Activated naive CD4-positive, alpha-beta T cell treated with anti-CD3 and anti-CD28 coated beads, Interleukin-2, amount 10 ng/mL, durations not matched to agents 5 hours and 36 hours (primary cell): Measurements from ENCODE around the gene EDNRA. TPM values are rescaled to one million over a fixed set of nuclear protein-coding genes. Genes with fewer than 3 reads are reported as not detected.

Experiments used
- total RNA-seq, 2 experiments: library from RNA; stranded (reverse); gene quantifications; one replicate each; pipeline ENCODE4 v1.2.3, GENCODE V29; 2021

The EDNRA gene
- total RNA-seq, result not detected

GRCh38 chr4:147480891-147481576, at the start of gene EDNRA:
TSS of gene EDNRA (plus strand) at chr4:147481097. CDS start at chr4:147485682, 4,585 bp downstream.

Other genes with a start within 250 kb of the EDNRA start
- gene TMEM184C, start 136.3 kb downstream of the EDNRA start, total RNA-seq, result 10 to 100 TPM; 19.3 to 19.6 TPM
- gene PRMT9, start 203.1 kb downstream of the EDNRA start, total RNA-seq, result 10 to 100 TPM; 11.5 to 12.6 TPM